Vagina (tissue), 2 donors: ENCODE results near the gene CABP1. TPM values are rescaled to one million over a fixed set of nuclear protein-coding genes. Genes with fewer than 3 reads are reported as not detected.

Source experiments
- DNase-seq, 2 donors: peaks; one replicate each; pipeline ENCODE4 v3.0.0-alpha.2; 2017; ENCODE audit errors: extremely low spot score in 2 of 2
- H3K27ac ChIP-seq: fragments of 200-600 bp; sonication (generic); one replicate; pipeline ENCODE4 v1.5.1; 2019
- H3K27me3 ChIP-seq: fragments of 200-600 bp; sonication (generic); one replicate; pipeline ENCODE4 v1.5.1; 2019
- H3K36me3 ChIP-seq, 2 donors: fragments of 200-600 bp; sonication (generic); one replicate each; pipeline ENCODE4 v1.5.1; 2017 to 2019
- H3K4me1 ChIP-seq: fragments of 200-600 bp; sonication (generic); one replicate; pipeline ENCODE4 v1.5.1; 2019
- H3K4me3 ChIP-seq, 2 donors: fragments of 200-600 bp; sonication (generic); 1 replicate in 1 of 2; 2 replicates in 1 of 2; pipeline ENCODE4 v1.5.1; 2016 to 2019
- H3K9me3 ChIP-seq: fragments of 200-600 bp; sonication (generic); one replicate; pipeline ENCODE4 v1.5.1; 2019
- POLR2A ChIP-seq, 2 donors: fragments of 450-650 bp; IDR thresholded peaks; one replicate each; pipeline ENCODE4 v1.6.1; 2017; ENCODE audit warnings: antibody characterized with exemption in 2 of 2, mild to moderate bottlenecking in 2 of 2, moderate library complexity in 2 of 2
- POLR2AphosphoS5 ChIP-seq, 2 donors: sonication (generic); formaldehyde crosslinking; IDR thresholded peaks; one replicate each; pipeline ENCODE4 v1.9.0; 2017; ENCODE audit warnings: antibody characterized with exemption in 2 of 2, mild to moderate bottlenecking in 2 of 2, low read depth in 1 of 2; ENCODE audit not compliant: insufficient read depth in 1 of 2
- intact Hi-C: fragments of 100-400 bp; cut with DNase I; formaldehyde crosslinking; loops from one replicate; pipeline ENCODE4 v1.15.1; 2023
- total RNA-seq: library from RNA; depleted of rRNA; stranded (reverse); fragments of >200 nt; gene quantifications from one replicate; pipeline ENCODE4 v1.2.3, GENCODE V29; 2016
- TF ChIP-seq, protein P1 (sequence below), 3 experiments: fragments of 450-650 bp in 2 of 3; fragments of 200-600 bp in 1 of 3; sonication (generic) in 1 of 3; IDR thresholded peaks; one replicate each; pipeline ENCODE4 v1.5.1; 2017 to 2019; ENCODE audit warnings: antibody characterized with exemption in 3 of 3, mild to moderate bottlenecking in 2 of 3, moderate library complexity in 2 of 3

Gene CABP1
- total RNA-seq, 1 donor from 2014 or later: 0.49 TPM

DNA sequence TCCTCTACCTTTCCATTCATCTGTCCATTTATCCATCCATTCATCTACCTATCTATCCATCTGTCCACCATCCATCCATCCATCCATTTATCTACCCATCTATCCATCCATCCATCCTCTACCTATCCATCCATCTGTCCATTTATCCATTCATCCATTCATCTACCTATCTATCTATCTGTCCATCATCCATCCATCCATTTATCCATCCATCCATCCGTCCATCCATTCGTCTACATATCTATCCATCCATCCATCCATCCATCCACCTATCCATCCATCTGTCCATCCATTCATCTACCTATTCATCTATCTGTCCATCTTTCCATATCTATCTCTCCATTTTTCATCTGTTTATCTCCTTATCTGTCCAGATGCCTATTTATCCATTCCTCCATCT, 21.0 kb downstream of the CABP1 start:
- Histone ChIP-seq H3K27me3 (no peaks in the 10 kb centered on the region), H3K4me3 (no peak overlapping the region), H3K4me1 (no peaks in the 10 kb centered on the region), H3K36me3 (no peaks in the 10 kb centered on the region), H3K27ac (no peak overlapping the region), H3K9me3 (no peaks in the 10 kb centered on the region)
- TF ChIP-seq POLR2AphosphoS5 (IDR thresholded peaks at IDR 0.05; ENCODE audit: insufficient read depth in 1 of 2, low read depth in 1 of 2) (no peak), POLR2A (IDR thresholded peaks at IDR 0.05) (no peak)
- TF ChIP-seq, protein P1, sequence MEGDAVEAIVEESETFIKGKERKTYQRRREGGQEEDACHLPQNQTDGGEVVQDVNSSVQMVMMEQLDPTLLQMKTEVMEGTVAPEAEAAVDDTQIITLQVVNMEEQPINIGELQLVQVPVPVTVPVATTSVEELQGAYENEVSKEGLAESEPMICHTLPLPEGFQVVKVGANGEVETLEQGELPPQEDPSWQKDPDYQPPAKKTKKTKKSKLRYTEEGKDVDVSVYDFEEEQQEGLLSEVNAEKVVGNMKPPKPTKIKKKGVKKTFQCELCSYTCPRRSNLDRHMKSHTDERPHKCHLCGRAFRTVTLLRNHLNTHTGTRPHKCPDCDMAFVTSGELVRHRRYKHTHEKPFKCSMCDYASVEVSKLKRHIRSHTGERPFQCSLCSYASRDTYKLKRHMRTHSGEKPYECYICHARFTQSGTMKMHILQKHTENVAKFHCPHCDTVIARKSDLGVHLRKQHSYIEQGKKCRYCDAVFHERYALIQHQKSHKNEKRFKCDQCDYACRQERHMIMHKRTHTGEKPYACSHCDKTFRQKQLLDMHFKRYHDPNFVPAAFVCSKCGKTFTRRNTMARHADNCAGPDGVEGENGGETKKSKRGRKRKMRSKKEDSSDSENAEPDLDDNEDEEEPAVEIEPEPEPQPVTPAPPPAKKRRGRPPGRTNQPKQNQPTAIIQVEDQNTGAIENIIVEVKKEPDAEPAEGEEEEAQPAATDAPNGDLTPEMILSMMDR (IDR thresholded peaks at IDR 0.05): no peak
- intact Hi-C loops: no loop called here
- DNase-seq: no peak

DNA sequence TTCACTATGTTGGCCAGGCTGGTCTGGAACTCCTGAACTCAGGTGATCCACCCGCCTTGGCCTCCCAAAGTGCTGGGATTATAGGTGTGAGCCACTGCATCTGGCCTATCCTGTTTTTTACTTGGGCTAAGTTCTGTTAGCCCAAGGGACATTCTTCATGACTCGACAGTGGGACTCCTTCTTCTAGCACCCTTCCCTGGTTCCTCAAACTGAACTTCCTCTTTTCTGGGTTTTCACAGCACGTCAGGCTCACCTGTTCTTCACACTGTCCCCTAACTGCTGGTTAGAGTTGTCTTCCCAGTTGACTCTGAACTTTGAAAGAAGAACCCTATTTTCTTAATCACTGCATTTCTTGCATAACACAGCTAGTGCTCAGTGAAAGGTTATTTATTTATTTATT, 22.5 kb downstream of the CABP1 start:
- Histone ChIP-seq H3K4me3 (no peak overlapping the region), H3K27ac (no peak overlapping the region), H3K36me3 (no peaks in the 10 kb centered on the region), H3K9me3 (no peaks in the 10 kb centered on the region), H3K4me1 (no peaks in the 10 kb centered on the region), H3K27me3 (no peaks in the 10 kb centered on the region)
- TF ChIP-seq, protein P1 (IDR thresholded peaks at IDR 0.05): no peak
- TF ChIP-seq POLR2A (IDR thresholded peaks at IDR 0.05): no peak
- TF ChIP-seq POLR2AphosphoS5 (IDR thresholded peaks at IDR 0.05; ENCODE audit: insufficient read depth in 1 of 2, low read depth in 1 of 2): no peak
- intact Hi-C loops: no loop called here
- no peak for DNase-seq

DNA sequence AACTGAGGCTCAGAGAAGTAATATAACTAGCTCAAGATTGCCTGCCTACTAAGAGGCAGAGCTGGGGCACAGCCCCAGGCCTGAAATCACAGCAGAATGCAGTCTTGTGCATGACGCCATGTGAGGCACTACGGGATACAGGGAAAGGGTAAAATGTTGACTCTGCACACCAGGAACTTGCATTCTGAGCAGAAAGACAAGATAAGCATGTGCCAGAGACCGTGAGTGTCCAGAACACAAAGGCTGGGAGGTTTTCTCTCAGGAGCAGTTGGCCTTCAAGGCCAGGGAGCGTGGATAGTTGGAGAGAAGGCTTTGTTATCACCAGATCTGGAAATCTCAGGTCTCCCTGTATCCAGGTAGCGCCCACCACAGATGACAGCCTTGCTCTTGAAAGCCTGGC, 23.3 kb downstream of the CABP1 start:
- DNase-seq: no peak
- H3K9me3 ChIP-seq: no peaks in the 10 kb centered on the region
- H3K4me3 ChIP-seq: no peak overlapping the region
- H3K27ac ChIP-seq: no peak overlapping the region
- peaks cover under 1% of the 10 kb centered on the region for H3K4me1 ChIP-seq
- intact Hi-C loops: no loop called here
- H3K36me3 ChIP-seq: no peaks in the 10 kb centered on the region
- no peak for TF ChIP-seq POLR2A (IDR thresholded peaks at IDR 0.05)
- no peak for TF ChIP-seq POLR2AphosphoS5 (IDR thresholded peaks at IDR 0.05; ENCODE audit: insufficient read depth in 1 of 2, low read depth in 1 of 2)
- TF ChIP-seq, protein P1 (IDR thresholded peaks at IDR 0.05): no peak
- H3K27me3 ChIP-seq: no peaks in the 10 kb centered on the region

DNA sequence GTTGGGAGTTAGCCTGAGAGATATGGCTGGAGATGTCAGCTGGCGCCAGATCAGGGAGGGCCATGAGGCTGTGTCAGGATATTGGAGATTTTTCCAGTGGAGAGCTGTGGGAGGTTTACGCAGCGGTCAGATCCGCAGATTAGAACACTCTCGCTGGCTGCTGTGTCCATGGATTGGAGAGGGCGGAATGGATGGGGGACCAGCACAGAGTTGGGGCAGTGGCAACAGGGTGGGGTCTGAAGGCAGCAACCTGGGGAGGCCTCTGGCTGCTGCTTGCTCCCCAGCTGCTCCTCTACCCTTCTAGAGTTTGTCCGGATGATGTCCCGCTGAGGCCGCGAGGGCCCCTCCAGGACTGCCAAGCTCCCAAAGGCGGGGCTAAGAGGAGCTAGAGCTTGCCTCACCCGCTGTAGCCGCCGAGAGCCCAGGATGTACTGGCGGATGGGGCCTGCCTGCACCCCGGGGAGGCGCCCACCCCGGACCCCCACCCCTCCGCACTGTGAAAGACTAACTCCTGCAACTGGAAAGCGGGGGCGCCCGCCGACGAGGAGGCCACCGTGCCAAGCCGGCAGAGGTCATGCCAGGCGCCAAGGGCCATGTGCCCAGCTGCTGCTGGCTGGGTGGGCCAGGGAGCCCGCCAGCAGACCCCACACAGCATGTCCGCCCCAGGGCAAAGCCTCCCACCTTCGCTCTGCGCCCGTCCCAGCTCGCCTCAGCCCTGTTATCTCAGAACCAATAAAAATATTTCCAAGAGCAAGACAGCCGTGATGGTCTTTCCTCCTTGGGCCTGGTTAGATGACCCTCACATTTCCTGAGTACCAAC, 26.4 kb downstream of the CABP1 start:
- peak overlapping the region in 1 of 2 donors; percentile 10 for H3K4me3 ChIP-seq
- H3K36me3 ChIP-seq: no peaks in the 10 kb centered on the region
- H3K27me3 ChIP-seq: no peaks in the 10 kb centered on the region
- no peaks in the 10 kb centered on the region for H3K9me3 ChIP-seq
- DNase-seq: no peak
- no peak overlapping the region for H3K27ac ChIP-seq
- intact Hi-C loops: no loop called here
- H3K4me1 ChIP-seq: peaks cover 10% of the 10 kb centered on the region
- TF ChIP-seq, protein P1 (IDR thresholded peaks at IDR 0.05): no peak
- no peak for TF ChIP-seq POLR2AphosphoS5 (IDR thresholded peaks at IDR 0.05; ENCODE audit: insufficient read depth in 1 of 2, low read depth in 1 of 2)
- no peak for TF ChIP-seq POLR2A (IDR thresholded peaks at IDR 0.05)
